SK-N-SH treated with all-trans-retinoic acid at 6 μM for 48 hours (cell line): ENCODE results near the gene FAM124A.

Experiments used
- ATAC-seq: fragments of 200-7000 bp; cut with Tn5 transposase; 3 replicates; pipeline ENCODE4 v1.9.1; 2020; ENCODE audit warnings: mild to moderate bottlenecking, moderate library complexity
- CSDC2 ChIP-seq: fragments of 250-450 bp; sonication (Bioruptor Pico); IDR thresholded peaks from 2 replicates; pipeline ENCODE4 v1.5.0; 2020; ENCODE audit warnings: mild to moderate bottlenecking, moderate library complexity
- ESRRG ChIP-seq: fragments of 250-450 bp; sonication (Bioruptor Pico); IDR thresholded peaks from 2 replicates; pipeline ENCODE4 v1.6.1; 2021; ENCODE audit warnings: mild to moderate bottlenecking
- GLIS3 ChIP-seq: fragments of 250-450 bp; sonication (Bioruptor Pico); IDR thresholded peaks from 2 replicates; pipeline ENCODE4 v1.5.0; 2020; ENCODE audit warnings: mild to moderate bottlenecking, moderate library complexity
- ISL1 ChIP-seq: fragments of 250-450 bp; sonication (Bioruptor Pico); IDR thresholded peaks from 2 replicates; pipeline ENCODE4 v2.1.2; 2022; ENCODE audit warnings: mild to moderate bottlenecking, moderate library complexity
- OSR1 ChIP-seq: fragments of 250-450 bp; sonication (Bioruptor Pico); IDR thresholded peaks from 2 replicates; pipeline ENCODE4 v1.8.0; 2022; ENCODE audit warnings: moderate library complexity, mild to moderate bottlenecking, inconsistent platforms
- POU6F1 ChIP-seq: fragments of 250-450 bp; sonication (Bioruptor Pico); IDR thresholded peaks from 2 replicates; pipeline ENCODE4 v1.8.0; 2021; ENCODE audit warnings: low read depth, mild to moderate bottlenecking, moderate library complexity, borderline replicate concordance
- PPARA ChIP-seq: fragments of 250-450 bp; sonication (Bioruptor Pico); IDR thresholded peaks from 2 replicates; pipeline ENCODE4 v1.5.0; 2020; ENCODE audit warnings: mild to moderate bottlenecking, borderline replicate concordance
- RARB ChIP-seq: fragments of 250-450 bp; sonication (Bioruptor Pico); IDR thresholded peaks from 2 replicates; pipeline ENCODE4 v1.8.0; 2021; ENCODE audit warnings: mild to moderate bottlenecking, moderate library complexity
- SNAI2 ChIP-seq: fragments of 250-450 bp; sonication (Bioruptor Pico); IDR thresholded peaks from 2 replicates; pipeline ENCODE4 v1.5.0; 2020; ENCODE audit warnings: mild to moderate bottlenecking, moderate library complexity
- TCF4 ChIP-seq: fragments of 250-450 bp; sonication (Bioruptor Pico); IDR thresholded peaks from 2 replicates; pipeline ENCODE4 v1.8.0; 2021; ENCODE audit warnings: mild to moderate bottlenecking, moderate library complexity, borderline replicate concordance
- TOX ChIP-seq: fragments of 250-450 bp; sonication (Bioruptor Pico); IDR thresholded peaks from 2 replicates; pipeline ENCODE4 v1.8.0; 2021; ENCODE audit warnings: mild to moderate bottlenecking, moderate library complexity, borderline replicate concordance
- TSHZ2 ChIP-seq: fragments of 250-450 bp; sonication (Bioruptor Pico); IDR thresholded peaks from 2 replicates; pipeline ENCODE4 v1.5.0; 2020; ENCODE audit warnings: mild to moderate bottlenecking, moderate library complexity
- ZC3H10 ChIP-seq: fragments of 250-450 bp; sonication (Bioruptor Pico); IDR thresholded peaks from 2 replicates; pipeline ENCODE4 v1.5.1; 2021; ENCODE audit warnings: mild to moderate bottlenecking, moderate library complexity
- ZFP3 ChIP-seq: fragments of 250-450 bp; sonication (Bioruptor Pico); IDR thresholded peaks from 2 replicates; pipeline ENCODE4 v1.5.0; 2020; ENCODE audit warnings: mild to moderate bottlenecking, moderate library complexity
- ZFP30 ChIP-seq: fragments of 450-650 bp; formaldehyde crosslinking; IDR thresholded peaks from 2 replicates; pipeline ENCODE4 v1.5.0; 2022; ENCODE audit warnings: mild to moderate bottlenecking, moderate library complexity
- ZNF565 ChIP-seq: fragments of 450-650 bp; formaldehyde crosslinking; conservative IDR thresholded peaks from 2 replicates; pipeline ENCODE4 v1.5.0; 2020; ENCODE audit warnings: low read depth, mild to moderate bottlenecking, moderate library complexity
- ZNF70 ChIP-seq: fragments of 450-650 bp; formaldehyde crosslinking; IDR thresholded peaks from 2 replicates; pipeline ENCODE4 v1.5.0; 2020; ENCODE audit warnings: mild to moderate bottlenecking, moderate library complexity
- ZNF8 ChIP-seq: fragments of 450-650 bp; formaldehyde crosslinking; IDR thresholded peaks from 2 replicates; pipeline ENCODE4 v1.5.0; 2020; ENCODE audit warnings: mild to moderate bottlenecking, moderate library complexity
- TF ChIP-seq, protein P1 (sequence below): fragments of 250-450 bp; sonication (Bioruptor Pico); IDR thresholded peaks from 2 replicates; pipeline ENCODE4 v1.5.1; 2021; ENCODE audit warnings: mild to moderate bottlenecking, moderate library complexity
- TF ChIP-seq, protein P2 (sequence below): fragments of 250-450 bp; sonication (Bioruptor Pico); IDR thresholded peaks from 2 replicates; pipeline ENCODE4 v1.5.1; 2020; ENCODE audit warnings: low read depth, mild to moderate bottlenecking, moderate library complexity

FAM124A gene

DNA sequence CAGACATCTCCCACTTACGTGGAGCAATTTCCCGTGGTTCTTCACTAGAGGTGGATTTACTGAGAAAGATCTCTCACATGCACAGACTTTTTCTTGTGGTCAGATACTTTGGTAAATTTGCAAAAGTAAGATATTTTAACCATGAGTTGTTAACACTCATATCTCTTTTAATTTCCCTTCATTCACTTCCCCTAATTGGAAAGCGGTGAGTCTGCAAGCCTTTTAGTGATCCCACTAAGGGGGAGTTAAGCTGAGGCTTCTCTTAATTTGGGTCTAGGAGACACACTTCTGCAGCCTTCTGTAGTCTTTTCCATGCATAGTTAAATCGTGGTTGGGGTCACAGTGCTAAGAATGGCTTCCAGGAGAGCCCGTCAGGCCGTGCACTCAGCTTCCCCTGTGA is 86.6 kb downstream of the FAM124A start:
- no peak for ATAC-seq
- TF ChIP-seq SNAI2 (CRISPR knock-in tag) (no peak), ZFP30 (no peak), ZNF565 (CRISPR knock-in tag) (no peak), CSDC2 (CRISPR knock-in tag) (no peak), TSHZ2 (CRISPR knock-in tag) (no peak), GLIS3 (CRISPR knock-in tag) (no peak), RARB (CRISPR knock-in tag) (no peak), POU6F1 (CRISPR knock-in tag) (no peak), TOX (CRISPR knock-in tag) (no peak), ZFP3 (CRISPR knock-in tag) (no peak), PPARA (no peak), ZNF70 (CRISPR knock-in tag) (no peak), ZC3H10 (no peak)
- TF ChIP-seq, protein P1, sequence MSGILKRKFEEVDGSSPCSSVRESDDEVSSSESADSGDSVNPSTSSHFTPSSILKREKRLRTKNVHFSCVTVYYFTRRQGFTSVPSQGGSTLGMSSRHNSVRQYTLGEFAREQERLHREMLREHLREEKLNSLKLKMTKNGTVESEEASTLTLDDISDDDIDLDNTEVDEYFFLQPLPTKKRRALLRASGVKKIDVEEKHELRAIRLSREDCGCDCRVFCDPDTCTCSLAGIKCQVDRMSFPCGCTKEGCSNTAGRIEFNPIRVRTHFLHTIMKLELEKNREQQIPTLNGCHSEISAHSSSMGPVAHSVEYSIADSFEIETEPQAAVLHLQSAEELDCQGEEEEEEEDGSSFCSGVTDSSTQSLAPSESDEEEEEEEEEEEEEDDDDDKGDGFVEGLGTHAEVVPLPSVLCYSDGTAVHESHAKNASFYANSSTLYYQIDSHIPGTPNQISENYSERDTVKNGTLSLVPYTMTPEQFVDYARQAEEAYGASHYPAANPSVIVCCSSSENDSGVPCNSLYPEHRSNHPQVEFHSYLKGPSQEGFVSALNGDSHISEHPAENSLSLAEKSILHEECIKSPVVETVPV (CRISPR knock-in tag) = no peak

DNA sequence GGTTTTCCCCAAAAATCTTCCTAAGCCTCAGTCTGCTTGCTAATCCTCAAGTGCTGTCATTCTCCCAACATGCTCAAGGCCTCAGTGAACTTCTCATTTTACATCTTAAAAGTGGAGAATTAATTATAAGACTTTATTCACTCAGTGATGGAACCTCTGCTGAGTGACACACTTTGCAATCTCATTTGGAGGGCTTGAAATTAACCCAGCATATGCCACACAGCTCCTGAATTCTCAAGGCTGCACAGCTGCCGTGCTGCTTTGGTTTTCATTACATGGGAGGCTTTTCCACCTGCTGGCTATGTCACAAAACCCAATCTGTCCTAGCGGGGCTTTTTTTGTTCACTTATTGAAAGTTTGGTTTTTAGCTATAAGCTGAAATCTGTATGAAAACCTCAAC is 89.0 kb downstream of the FAM124A start:
- ATAC-seq = no peak
- TF ChIP-seq TSHZ2 (CRISPR knock-in tag) (no peak), CSDC2 (CRISPR knock-in tag) (no peak), TOX (CRISPR knock-in tag) (no peak), ISL1 (CRISPR knock-in tag) (no peak), ESRRG (CRISPR knock-in tag) (no peak), TCF4 (CRISPR knock-in tag) (no peak), PPARA (no peak), ZNF8 (CRISPR knock-in tag) (no peak), ZNF70 (CRISPR knock-in tag) (no peak)
- TF ChIP-seq, protein P1 (CRISPR knock-in tag) = no peak

GRCh38 chr13:51311957-51312520 is 89.8 kb downstream of the FAM124A start:
- no peak for ATAC-seq
- no peak for TF ChIP-seq ZNF565 (CRISPR knock-in tag)

DNA sequence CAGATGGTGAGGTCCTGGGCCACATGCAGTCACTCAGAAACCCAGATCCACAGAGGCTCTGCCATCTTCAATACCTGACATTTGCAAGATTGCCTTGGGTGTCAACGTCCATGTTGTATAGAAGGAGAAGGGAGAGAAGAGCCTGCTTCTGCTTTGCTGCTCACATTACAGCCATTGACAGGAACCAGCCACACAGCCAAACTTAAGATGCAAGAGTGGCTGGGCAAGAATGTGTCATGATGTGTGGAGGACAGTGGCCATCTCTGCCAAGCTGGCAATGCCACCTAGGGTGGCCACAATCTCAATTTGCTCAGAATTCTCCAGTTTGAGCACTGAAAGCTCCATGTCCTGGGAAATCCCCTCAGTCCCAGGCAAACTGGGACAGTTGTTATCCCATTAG is 91.4 kb downstream of the FAM124A start:
- no peak for ATAC-seq
- TF ChIP-seq TOX (CRISPR knock-in tag) (no peak), OSR1 (CRISPR knock-in tag) (no peak), SNAI2 (CRISPR knock-in tag) (no peak), TSHZ2 (CRISPR knock-in tag) (no peak), CSDC2 (CRISPR knock-in tag) (no peak), GLIS3 (CRISPR knock-in tag) (no peak), ESRRG (CRISPR knock-in tag) (no peak), ZNF565 (CRISPR knock-in tag) (no peak)
- TF ChIP-seq, protein P2, sequence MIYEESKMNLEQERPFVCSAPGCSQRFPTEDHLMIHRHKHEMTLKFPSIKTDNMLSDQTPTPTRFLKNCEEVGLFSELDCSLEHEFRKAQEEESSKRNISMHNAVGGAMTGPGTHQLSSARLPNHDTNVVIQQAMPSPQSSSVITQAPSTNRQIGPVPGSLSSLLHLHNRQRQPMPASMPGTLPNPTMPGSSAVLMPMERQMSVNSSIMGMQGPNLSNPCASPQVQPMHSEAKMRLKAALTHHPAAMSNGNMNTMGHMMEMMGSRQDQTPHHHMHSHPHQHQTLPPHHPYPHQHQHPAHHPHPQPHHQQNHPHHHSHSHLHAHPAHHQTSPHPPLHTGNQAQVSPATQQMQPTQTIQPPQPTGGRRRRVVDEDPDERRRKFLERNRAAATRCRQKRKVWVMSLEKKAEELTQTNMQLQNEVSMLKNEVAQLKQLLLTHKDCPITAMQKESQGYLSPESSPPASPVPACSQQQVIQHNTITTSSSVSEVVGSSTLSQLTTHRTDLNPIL (CRISPR knock-in tag) = no peak
